Measurements from ENCODE around the gene EP400. TPM values are rescaled to one million over a fixed set of nuclear protein-coding genes. Genes with fewer than 3 reads are reported as not detected.

Gene EP400
- total and polyA plus RNA-seq, 9 donors, result 19.6 to 60.7 (median 44.0) TPM

GRCh38 chr12:132071040-132071810 is 121.5 kb downstream of the EP400 start:
- intact Hi-C loops (cut with DNase I), result no loop called here
- Histone ChIP-seq H3K36me3 (peaks cover 3% of the 10 kb centered on the region), H3K4me1 (ENCODE audit: insufficient read depth) (no peaks in the 10 kb centered on the region), H3K27me3 (no peaks in the 10 kb centered on the region), H3K27ac (no peak overlapping the region), H3K4me3 (no peak overlapping the region), H3K9me3 (no peaks in the 10 kb centered on the region)
- no peak for DNase-seq
- TF ChIP-seq CTCF (IDR thresholded peaks at IDR 0.05) (no peak), EP300 (IDR thresholded peaks at IDR 0.05) (no peak), POLR2A (IDR thresholded peaks at IDR 0.05) (no peak)
- 78 to 82% (median 79%) methylated on average over 12 of the region's 12 CpGs for WGBS, 3 donors

DNA sequence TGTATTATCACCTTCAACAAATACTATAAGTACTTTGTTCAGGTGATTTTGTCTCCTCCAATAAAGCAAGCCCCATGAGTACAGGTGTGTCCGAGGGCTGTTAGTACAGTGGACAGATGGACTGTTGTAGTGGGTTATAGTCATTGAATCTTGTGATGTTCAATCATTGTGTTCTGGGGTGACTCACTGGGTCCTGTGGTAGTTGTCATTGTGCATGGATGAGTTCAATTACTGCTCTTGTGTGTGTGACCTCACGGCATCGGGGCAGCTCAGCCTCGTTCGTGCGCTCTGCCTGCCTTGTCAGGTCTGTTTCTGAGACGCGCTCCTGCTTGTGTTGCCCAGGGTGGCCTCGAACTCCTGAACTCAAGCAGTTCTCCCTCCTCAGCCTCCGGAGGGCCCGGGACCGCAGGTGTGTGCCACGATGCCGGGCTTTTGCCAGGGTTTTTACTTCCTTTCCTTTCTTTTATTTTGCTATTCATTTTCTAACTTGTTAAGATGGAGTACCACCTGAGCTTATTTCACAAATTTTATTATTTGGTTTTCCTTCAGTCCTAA is 122.2 kb downstream of the EP400 start:
- no peak overlapping the region for H3K4me3 ChIP-seq
- H3K4me1 ChIP-seq (ENCODE audit: insufficient read depth), result no peaks in the 10 kb centered on the region
- WGBS, 3 donors, result 92 to 95% (median 93%) methylated on average over 14 of the region's 14 CpGs
- no peaks in the 10 kb centered on the region for H3K27me3 ChIP-seq
- intact Hi-C loops (cut with DNase I), result no loop called here
- no peak for TF ChIP-seq EP300 (IDR thresholded peaks at IDR 0.05)
- no peak for TF ChIP-seq POLR2A (IDR thresholded peaks at IDR 0.05)
- no peak for TF ChIP-seq CTCF (IDR thresholded peaks at IDR 0.05)
- peaks cover 3% of the 10 kb centered on the region for H3K36me3 ChIP-seq
- H3K9me3 ChIP-seq, result no peaks in the 10 kb centered on the region
- H3K27ac ChIP-seq, result no peak overlapping the region
- no peak for DNase-seq

- intact Hi-C loops (cut with DNase I), result no loop called here
- H3K4me3 ChIP-seq, result no peak overlapping the region
- no peak overlapping the region for H3K27ac ChIP-seq
- no peaks in the 10 kb centered on the region for H3K27me3 ChIP-seq
- H3K36me3 ChIP-seq, result peaks cover 3% of the 10 kb centered on the region
- H3K4me1 ChIP-seq (ENCODE audit: insufficient read depth), result peaks cover 3% of the 10 kb centered on the region
- H3K9me3 ChIP-seq, result no peaks in the 10 kb centered on the region
- 87 to 94% (median 88%) methylated on average over 14 of the region's 14 CpGs for WGBS, 3 donors
- DNase-seq, result no peak
- no peak for TF ChIP-seq POLR2A (IDR thresholded peaks at IDR 0.05)
- no peak for TF ChIP-seq EP300 (IDR thresholded peaks at IDR 0.05)
- TF ChIP-seq CTCF (IDR thresholded peaks at IDR 0.05), result no peak
These were observed 124.5 kb downstream of the EP400 start for GRCh38 chr12:132074216-132074615.

DNA sequence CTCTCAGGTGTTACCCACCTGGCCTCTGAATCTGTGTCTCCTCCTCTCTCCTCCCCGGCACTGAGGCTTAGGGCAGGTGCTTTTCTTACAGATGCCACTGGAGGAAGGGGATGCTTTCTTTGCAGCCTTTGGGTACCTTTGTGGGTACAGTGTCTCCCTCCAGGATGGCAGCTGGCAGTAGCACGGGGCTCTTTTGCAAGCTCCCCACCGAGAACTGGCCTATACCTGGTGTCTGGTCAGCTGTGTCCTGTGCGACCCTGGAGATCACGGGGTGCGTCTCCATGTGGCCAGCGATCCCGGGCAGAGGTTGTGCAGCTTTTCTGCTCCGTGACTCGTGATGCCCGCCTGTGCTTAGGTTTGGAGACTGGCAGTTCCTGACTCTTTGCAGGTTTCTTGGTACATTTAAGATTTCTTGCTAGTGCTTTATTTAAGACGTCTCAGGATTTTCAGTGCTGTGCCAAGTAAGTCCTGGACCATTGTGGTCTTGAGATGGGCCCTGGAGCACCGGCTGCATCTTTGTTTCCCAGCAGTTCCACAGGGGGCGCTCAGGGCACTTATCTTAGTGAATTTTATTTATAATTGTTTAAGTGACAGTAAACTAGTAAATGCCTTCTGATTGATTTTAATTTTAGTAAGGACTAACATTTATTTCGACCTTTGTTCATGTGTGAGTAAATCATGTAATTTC is 125.4 kb downstream of the EP400 start:
- no peak overlapping the region for H3K27ac ChIP-seq
- H3K4me1 ChIP-seq (ENCODE audit: insufficient read depth), result peaks cover 3% of the 10 kb centered on the region
- no peaks in the 10 kb centered on the region for H3K27me3 ChIP-seq
- peaks cover 3% of the 10 kb centered on the region for H3K36me3 ChIP-seq
- intact Hi-C loops (cut with DNase I), result no loop called here
- no peaks in the 10 kb centered on the region for H3K9me3 ChIP-seq
- TF ChIP-seq CTCF (IDR thresholded peaks at IDR 0.05), result no peak
- TF ChIP-seq POLR2A (IDR thresholded peaks at IDR 0.05), result no peak
- no peak for TF ChIP-seq EP300 (IDR thresholded peaks at IDR 0.05)
- no peak for DNase-seq
- 89 to 93% (median 91%) methylated on average over 15 of the region's 15 CpGs for WGBS, 3 donors
- H3K4me3 ChIP-seq, result no peak overlapping the region
